CD4-positive, alpha-beta T cell treated with Interleukin-4 for 4 hours (primary cell): Measurements from ENCODE around the gene HPX.

Experiments
- DNase-seq: peaks from one replicate; pipeline ENCODE4 v3.0.0-alpha.2; 2020

Gene HPX

GRCh38 chr11:6458352-6459098 is 17.7 kb upstream of the HPX start:
- no peak for DNase-seq

DNA sequence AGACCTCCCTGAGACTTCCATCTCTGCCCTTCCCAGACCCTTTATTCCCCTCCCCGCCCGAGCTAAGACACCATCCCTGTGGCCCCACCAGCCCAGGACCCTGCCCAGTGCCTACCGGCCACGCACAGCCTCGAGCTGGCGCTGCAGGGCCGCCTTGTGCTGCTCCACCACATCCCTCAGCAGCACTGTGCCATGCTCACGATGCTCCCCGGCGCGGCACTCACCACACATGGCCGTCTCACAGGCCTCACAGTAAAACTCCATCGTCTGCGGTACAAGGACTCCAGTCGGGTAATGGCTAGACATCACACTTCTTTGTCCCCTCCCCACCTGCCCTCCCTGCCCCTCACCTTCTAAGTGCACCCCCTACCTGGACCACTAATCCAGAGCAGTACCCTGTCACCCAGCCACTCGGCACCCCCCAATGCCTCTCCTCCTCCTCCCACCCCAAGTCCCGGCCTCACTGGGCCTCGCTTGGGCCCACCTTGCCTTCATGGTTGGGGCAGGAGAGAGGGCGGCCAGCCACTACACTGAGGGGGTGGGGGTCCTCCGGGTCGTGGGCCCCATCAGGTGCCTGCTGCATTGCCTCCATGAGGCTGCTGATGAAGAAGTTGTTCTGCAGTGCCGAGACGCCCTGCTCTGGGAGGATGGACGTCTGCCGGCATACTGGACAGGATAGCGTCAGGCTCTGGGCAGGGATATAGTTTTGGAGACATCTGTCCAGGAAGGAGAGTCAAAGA is 17.0 kb upstream of the HPX start:
- no peak for DNase-seq

DNA sequence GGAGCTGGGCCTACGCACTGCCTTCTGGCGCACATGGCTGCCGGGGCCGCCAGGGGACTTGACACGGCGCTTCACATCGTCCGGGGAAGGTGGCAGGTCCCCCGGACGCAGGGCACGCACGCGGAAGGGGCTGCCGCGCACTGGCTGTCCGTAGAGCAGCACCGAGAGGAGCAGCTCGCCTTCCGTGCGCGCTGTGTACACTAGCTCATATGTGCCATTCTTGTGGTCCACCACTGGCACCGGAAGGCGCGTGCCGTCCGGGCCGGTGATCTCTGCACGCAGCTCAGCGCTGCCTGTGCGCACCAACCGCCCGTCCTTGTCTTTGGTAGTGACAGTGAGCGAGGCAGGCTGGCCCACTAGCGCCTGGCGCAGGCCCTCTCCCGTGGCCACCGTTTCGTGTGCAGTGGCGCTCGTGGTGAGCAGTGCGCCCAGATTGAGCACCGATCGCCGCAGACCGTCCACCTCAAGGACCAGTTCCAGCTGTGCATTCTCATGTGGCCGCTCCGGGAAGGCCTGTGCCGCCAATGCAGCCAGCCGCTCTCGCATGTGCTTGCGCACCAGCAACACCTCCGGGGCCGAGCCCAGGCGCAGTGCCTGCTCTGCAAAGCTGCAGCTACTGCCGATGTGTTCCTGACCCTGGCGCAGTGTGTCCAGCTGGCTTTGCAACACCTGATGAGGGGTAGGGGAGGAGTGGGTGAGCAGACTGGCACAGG is 15.7 kb upstream of the HPX start:
- no peak for DNase-seq

GRCh38 chr11:6455070-6455469 is 14.3 kb upstream of the HPX start:
- no peak for DNase-seq

- DNase-seq: no peak
Measured at GRCh38 chr11:6453152-6453551, 12.4 kb upstream of the HPX start.

- no peak for DNase-seq
Measured at GRCh38 chr11:6452219-6452618, 11.4 kb upstream of the HPX start.

DNA sequence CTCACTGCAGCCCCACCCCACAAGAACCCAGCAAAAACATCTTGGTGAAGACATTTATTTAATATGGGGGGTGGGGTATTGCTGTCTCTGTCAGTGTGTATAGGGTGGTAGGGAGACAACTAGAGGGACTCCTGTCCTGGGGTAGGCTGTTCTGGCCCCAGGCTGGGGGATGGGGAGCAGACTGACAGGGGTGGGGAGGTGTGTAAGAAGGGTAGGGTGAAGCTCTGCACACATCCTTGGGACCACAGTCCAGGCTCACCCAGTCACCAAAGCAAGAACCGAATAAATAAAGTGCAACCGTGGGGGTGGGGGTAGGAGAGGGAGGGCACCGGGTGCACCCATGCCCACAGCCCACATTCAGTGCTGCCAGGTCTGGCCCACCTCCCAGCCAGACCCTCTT is 7.8 kb upstream of the HPX start:
- no peak for DNase-seq

DNA sequence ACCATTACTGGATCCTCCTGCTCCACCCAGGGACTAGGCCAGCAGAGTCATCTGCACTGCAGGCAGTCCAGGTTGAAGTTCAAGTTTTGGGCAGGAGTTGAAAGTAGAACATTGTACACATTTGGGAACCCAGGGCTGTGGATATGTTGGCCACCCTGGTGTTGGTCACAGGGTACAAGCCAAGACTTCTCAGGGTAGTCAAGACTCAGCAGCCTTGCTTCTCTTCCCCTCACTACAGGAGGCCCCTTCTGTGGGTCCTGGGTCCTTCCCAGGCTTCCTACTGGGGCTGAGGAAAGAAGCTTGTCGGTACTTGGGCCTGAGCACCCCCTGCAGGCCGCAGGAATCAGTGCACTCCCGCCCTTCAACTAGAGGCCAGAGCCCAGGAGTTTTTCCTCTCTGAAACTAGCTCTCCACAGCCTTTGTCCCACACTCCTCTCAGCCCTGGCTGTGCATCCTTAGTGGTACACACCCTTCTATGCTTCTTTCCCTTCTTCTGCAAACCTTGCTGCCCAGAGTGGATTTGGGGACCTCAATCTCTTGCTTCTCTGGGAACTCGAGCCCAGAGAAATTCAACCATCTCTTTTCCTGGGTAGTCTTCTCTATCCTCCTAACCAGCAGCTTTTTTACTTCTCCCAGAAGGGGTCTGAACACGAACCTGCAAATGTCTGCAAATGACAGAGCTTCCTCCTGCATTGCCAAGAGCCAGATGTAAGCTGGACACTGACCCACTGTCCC is 2.6 kb upstream of the HPX start:
- DNase-seq: peak; percentile 54

GRCh38 chr11:6442441-6442840 is 1.7 kb upstream of the HPX start:
- no peak for DNase-seq

DNA sequence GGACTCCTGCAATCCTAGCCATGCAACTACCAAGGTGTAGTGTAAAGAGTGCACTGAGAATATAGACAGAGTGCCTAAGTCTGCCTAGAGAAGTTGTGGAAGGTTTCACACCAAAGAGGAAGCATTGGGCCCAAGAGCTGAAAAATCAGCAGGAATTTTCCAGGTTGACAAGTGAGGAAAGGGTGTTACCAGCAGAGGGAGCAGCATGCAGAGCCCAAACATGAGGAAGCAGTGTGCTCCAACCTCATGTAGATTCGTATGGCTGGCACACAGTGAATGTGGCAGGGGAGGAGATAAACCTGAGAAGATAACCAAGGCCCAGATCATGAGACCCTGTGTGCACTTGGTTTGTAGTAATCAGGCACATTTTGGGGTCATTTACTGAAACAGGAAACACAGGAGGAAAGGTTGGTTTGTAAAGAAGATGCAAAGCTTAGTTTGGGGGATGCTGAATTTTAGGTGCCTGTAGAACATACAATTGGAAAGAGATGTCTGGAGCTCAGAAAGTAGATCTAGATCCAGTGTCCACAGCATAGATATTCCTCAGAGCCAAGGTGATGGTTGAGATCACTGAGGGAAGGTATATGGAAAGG is 1.7 kb downstream of the HPX start:
- DNase-seq: peak; percentile 44

GRCh38 chr11:6437993-6438392 is 2.8 kb downstream of the HPX start:
- DNase-seq: peak; percentile 20

- DNase-seq: no peak
Measured at GRCh38 chr11:6437423-6437822, 3.4 kb downstream of the HPX start.

DNA sequence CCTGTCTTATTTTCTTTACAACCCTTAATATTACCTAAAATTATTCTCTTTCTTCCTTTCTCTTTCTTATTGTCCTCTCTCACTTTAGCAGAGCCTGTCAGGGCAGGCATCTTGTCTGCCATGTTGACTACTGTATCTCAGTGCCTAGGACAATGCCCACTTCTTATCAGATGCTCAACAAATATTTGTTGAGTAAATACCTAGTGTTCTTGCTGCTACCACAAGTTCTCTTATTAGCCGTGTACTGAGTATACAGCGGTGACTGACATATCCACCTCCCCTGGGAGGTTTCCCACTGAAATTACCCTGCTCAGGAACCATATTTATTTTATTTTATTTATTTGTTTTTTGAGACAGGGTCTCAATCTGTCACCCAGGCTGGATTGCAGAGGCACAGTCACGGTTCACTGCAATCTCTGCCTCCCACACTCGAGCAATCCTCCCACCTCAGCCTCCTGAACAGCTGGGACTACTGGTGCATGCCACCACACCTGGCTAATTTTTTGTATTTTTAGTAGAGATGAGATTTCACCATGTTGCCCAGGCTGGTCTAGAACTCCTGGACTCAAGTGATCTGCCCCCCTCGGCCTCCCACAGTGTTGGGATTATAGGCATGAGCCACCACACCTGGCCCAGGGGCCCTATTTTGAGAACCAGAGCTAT is 6.7 kb downstream of the HPX start:
- DNase-seq: no peak

GRCh38 chr11:6431861-6432260 is 8.9 kb downstream of the HPX start:
- DNase-seq: no peak

DNA sequence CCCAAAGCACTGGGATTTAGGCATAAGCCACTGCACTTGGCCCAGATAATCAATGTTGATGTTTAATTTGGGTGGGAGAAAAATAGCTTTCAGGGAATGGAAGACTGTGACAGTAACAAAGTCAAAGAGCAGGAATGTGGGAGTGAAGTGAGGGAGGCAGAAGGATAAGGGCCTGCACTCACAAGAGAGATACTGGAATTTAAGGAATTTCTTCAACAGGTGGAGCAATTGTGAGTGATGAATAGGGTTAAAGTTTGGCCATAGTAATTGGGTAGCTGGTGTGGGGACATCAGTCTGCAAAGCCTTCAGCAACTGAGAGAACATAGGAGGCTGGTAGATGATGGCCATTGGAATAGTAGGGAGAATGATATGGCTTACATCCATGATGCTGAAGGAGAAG is 13.3 kb downstream of the HPX start:
- DNase-seq: no peak

- DNase-seq: no peak
Measured at GRCh38 chr11:6420677-6421076, 20.1 kb downstream of the HPX start.

DNA sequence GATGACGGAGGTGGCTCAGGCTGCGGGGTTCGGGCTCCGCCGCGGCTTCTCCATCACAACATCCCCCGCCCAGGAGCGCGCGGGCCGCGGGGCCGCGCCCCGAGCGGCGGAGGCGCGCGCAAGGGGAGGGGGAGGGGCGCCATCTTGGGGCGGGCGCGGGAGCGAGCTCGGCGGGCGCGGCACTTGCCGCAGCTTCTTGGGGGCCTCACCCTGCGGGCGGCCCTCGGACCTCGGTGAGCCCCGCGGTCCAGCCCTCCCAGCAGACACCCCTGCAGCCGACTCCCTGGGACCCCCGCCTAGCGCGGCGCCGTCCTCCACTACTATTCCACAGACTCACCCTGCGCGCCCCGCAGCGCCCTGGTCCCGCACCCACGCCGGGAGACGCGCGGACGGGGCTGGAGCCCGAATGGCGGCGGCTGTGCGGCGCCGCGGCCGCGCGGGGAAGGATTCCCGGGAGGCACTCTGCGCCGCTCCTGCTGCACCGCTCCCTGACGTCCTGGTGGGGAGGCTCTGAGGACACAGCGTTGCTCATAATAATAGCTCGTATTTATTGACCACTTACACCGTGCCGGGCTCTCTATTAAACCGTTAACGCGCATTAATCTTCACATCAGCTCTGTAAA is 21.7 kb downstream of the HPX start, which contains the start of gene APBB1:
Gene APBB1 (minus strand): TSS at position 86 of the 623 bp plus-strand sequence. CDS start 7,747 bp downstream, outside the sequence.
- DNase-seq: peak; percentile 61

- DNase-seq: no peak
Measured at GRCh38 chr11:6418557-6419008, 22.2 kb downstream of the HPX start.

GRCh38 chr11:6417907-6418556 is 22.8 kb downstream of the HPX start:
- no peak for DNase-seq

DNA sequence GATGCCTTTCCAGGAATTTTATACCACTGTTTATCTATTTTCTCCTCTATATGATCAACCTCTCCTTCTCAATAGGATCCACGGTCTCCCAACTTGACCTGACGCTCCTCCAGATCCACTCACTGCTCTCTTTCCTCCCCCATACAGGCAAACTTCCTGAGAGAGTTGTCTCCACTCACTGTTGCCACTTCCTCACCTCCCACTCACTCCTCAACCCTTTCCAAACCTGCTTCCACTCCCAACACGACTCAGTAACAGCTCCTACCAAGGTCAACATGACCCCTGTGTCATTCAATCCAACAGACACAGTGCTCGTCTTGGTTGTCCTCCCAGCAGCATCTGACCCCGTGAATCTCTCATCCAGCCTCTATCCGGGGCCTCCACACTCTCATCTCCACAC is 25.0 kb downstream of the HPX start:
- DNase-seq: no peak

DNA sequence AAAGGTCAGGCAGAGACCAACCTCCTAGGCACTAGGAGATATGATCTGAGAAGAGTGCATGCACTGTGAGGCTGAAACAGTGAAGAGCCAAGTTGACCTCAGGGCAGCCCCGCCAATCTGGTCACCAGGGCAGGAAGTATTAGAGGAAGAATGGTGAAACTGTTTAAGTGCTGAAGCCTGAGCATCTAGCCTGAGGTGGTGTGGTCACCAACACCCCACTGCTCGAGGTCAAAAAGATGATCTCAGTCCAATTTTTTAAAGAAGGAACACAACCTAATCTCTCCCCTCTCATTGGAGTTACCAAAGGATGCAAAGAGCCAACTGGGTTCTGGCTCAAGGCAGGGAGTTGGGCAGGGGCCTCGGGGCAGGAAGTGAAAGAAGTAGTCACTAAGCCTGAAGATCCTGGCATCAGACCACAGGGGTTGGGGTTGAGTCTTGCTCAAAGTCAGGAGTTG is 25.9 kb downstream of the HPX start:
- DNase-seq: peak; percentile 14
